A549 (cell line): ENCODE data around the gene NFASC.

ENCODE experiments used
- CTCF ChIP-seq: fragments of >200 bp; sonication (Bioruptor Twin); formaldehyde crosslinking; IDR thresholded peaks from 3 replicates; pipeline ENCODE4 v1.5.1; 2016
- ESRRA ChIP-seq: fragments of 150-350 bp; IDR thresholded peaks from 2 replicates; pipeline ENCODE4 v1.6.1; 2014; ENCODE audit warnings: mild to moderate bottlenecking, low read length, borderline replicate concordance
- NFE2L2 ChIP-seq: fragments of 150-350 bp; conservative IDR thresholded peaks from 2 replicates; pipeline ENCODE4 v1.6.1; 2014; ENCODE audit warnings: low read length
- RAD21 ChIP-seq, 2 experiments: fragments of >200 bp in 1 of 2; sonication (Bioruptor Twin) in 1 of 2; formaldehyde crosslinking in 1 of 2; IDR thresholded peaks in 1 of 2; conservative IDR thresholded peaks in 1 of 2; 2 replicates in 1 of 2; 3 replicates in 1 of 2; pipeline ENCODE4 v1.6.1; 2012 to 2018; ENCODE audit warnings: inconsistent platforms in 1 of 2

- no peak for TF ChIP-seq CTCF
- TF ChIP-seq RAD21 (conservative IDR thresholded peaks at IDR 0.05 in 1 of 2, IDR thresholded peaks at IDR 0.05 in 1 of 2): no peak
- no peak for TF ChIP-seq ESRRA
- no peak for TF ChIP-seq NFE2L2
Observed at GRCh38 chr1:205015241-205015640, 144.6 kb downstream of the NFASC start.
